ENCODE results near the gene KDM4E.
A peak's percentile ranks its signal among the peaks of the same experiment; 100 is the strongest.

The KDM4E gene

GRCh38 chr11:95072948-95073347 lies 47.9 kb downstream of the KDM4E start:
- DNase-seq (ENCODE audit: low read depth), result no peak
- H3K4me3 ChIP-seq (ENCODE audit: control insufficient read depth, low read depth, low read length), result no peak overlapping the region
- TF ChIP-seq CTCF (conservative IDR thresholded peaks at IDR 0.05; ENCODE audit: control insufficient read depth, insufficient read depth, low read depth, low read length), result no peak

GRCh38 chr11:95074792-95075563 lies 49.9 kb downstream of the KDM4E start:
- no peak for TF ChIP-seq CTCF (conservative IDR thresholded peaks at IDR 0.05; ENCODE audit: control insufficient read depth, insufficient read depth, low read depth, low read length)
- no peak overlapping the region for H3K4me3 ChIP-seq (ENCODE audit: control insufficient read depth, low read depth, low read length)
- no peak for DNase-seq (ENCODE audit: low read depth)

- TF ChIP-seq CTCF (conservative IDR thresholded peaks at IDR 0.05; ENCODE audit: control insufficient read depth, insufficient read depth, low read depth, low read length), result no peak
- H3K4me3 ChIP-seq (ENCODE audit: control insufficient read depth, low read depth, low read length), result no peak overlapping the region
- peak; percentile 89 for DNase-seq (ENCODE audit: low read depth)
Observed at GRCh38 chr11:95076416-95076815, 51.4 kb downstream of the KDM4E start.

- no peak for DNase-seq (ENCODE audit: low read depth)
- TF ChIP-seq CTCF (conservative IDR thresholded peaks at IDR 0.05; ENCODE audit: control insufficient read depth, insufficient read depth, low read depth, low read length), result no peak
- no peak overlapping the region for H3K4me3 ChIP-seq (ENCODE audit: control insufficient read depth, low read depth, low read length)
Observed at GRCh38 chr11:95076981-95077380, 51.9 kb downstream of the KDM4E start.

Measured in fibroblast of mammary gland (primary cell).